GM18517 (cell line): ENCODE data around the gene TCAIM.

Experiments used
- ATAC-seq: cut with Tn5 transposase; IDR thresholded peaks from one replicate; pipeline ENCODE4 v1.9.1; 2021; ENCODE audit warnings: mild to moderate bottlenecking, moderate library complexity; ENCODE audit not compliant: unreplicated experiment

The TCAIM gene

DNA sequence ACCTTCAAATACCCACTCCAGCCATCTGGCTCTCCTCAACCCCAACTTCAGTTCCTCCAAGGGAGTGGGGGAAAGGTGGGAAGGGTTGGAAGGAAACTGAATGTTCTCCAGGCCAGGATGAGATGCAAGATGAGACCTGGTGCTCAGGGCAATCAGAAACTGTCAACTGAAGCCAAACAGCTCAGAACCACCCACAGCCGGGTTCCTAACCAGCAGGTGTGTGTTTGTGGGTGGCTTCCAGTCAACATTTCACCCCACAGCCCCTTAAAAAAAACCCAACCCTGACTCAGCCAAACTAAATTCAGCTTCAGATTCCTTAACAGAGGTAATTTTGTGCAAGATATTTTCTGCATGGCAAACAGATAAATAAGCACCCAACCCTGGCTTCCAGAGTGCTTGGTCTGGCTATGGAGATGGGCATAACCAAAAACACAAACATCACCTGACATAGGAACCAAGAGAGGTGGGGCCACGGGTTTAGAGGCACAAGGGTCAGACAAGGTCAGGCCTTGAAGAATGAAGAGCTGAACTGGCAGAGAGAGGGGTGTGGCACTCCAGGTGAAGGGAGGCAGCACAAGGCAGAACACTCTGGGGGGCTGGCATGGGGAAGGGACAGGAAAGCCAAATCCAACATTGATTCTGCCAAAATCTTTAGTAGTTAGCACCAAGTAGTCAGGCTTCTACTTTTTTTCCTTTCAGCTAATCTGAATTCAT is 104.2 kb downstream of the TCAIM start:
- no peak for ATAC-seq

DNA sequence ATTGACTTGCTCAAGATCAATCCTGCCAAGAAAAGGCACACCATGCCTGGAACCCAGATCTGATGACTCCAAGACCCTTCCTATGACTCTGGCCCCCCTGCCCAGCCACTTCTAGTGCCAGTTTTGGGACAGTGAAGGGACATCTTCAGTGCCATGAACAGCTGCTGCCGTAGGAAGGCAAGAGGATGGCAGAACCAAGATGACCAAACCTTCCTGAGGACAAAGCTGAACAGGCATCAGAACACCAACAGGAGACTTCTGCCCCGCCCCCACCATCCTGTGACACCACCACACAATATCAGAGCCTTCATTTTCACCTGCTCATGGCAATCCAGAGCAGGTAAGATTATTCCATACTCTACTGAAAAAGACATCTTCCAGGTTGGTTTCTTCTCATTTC is 105.9 kb downstream of the TCAIM start:
- no peak for ATAC-seq

DNA sequence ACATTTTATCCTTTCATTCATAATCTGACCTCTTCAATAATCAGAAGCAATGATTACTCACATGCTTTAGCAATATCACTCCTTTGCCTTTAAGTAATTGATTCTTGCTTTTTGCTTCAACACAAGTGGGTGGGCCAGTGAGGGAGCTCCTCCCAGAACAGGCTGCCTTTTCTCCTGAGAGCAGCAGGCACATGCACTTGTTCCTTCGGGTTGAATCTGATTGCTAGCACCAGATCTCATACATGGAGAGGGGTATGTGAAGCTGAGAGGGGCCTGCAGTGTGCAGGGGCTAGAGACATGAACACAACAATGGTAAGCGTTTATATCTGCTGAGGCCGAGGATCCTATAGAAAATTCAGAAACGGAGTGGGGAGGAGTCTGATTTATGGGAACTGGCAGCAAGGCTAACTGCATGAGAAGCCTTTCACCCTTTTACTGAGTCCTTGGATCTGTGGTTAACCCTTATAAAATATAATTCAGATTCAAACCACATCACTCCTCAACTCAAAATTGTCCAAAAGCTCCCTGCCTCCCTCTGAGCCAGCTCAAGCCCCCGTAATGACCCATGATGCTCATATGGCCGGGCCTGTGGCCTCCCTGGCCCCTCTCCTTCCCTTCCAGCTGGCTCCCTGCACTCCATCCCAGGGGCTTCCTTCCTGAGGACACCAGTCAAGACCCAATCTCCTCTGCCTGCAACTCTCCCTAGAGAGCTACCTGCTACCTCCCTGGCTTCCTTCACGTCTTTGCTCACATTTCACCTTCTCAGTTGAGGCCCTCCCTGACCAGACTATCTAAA is 106.5 kb downstream of the TCAIM start:
- ATAC-seq, result no peak

DNA sequence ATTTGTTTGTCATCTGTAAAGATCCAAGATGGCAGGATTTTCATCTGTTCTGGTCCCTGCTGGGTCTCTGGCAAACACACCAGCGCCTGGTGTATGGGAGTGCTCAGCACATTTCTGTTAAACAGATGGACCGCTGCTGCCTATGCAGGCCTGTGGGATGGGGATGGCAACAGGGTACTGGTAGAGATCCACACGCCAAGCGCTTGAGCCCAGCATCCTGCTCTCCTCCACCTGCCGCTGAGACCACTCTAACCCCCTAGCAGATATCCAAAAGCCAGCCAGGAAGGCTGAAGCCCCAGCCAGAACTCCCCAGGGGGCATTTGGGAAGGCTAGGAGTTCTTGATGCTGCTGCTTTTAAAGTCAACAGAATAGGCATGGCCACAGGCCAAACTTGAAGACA is 107.2 kb downstream of the TCAIM start:
- ATAC-seq, result no peak

DNA sequence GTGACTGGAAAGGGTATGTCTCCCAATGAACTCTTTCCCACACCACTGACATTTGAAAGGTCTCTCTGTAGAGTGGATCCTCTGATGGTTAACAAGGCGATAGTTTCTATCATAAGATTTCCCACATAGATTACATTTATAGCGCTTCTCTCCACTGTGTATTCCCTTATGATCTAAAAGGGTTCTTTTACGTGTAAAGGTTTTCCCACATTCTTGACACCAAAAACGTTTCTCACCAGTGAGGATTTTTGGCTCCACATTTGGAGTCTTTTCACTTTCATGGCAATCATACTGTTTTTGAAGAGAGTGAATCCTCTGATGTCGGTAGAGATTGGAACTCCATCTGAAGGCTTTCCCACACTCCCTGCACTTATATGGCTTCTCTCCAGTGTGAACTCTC is 108.4 kb downstream of the TCAIM start:
- no peak for ATAC-seq

DNA sequence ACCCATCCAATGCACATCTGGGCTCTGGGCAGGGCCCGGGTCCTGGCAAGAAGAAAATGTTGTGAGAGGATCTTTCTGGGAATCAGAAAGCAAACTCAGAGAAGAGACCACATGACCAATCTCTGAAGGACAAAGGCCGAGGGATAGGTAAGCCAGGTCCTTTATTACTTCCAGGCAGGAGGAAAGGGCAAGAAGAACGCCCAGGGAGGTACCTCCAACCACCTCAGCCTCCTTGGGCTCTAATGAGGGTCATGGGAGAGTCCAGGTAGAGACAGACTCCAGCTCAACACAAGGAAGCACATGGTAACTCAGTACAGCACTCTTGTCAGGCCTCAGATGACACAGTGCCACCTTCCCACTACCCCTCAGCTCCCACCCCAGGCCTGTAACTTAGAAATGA is 112.9 kb downstream of the TCAIM start:
- no peak for ATAC-seq

DNA sequence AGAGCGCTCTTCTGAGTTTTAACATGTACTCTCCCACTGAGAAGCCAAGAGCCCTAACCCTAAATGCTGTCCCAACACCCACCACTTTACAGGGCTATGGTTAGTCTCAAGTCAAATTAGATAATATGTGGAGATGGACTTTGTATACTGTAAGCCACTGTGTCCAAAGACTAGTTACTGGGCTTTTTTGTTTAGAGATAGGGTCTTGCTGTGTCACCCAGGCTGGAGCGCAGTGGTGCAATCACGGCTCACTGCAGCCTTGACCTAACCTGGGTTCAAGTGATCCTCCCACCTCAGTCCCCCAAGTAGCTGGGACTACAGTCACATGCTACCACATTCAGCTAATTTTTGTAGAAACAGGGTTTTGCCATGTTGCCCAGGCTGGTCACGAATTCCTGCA is 115.7 kb downstream of the TCAIM start:
- no peak for ATAC-seq

DNA sequence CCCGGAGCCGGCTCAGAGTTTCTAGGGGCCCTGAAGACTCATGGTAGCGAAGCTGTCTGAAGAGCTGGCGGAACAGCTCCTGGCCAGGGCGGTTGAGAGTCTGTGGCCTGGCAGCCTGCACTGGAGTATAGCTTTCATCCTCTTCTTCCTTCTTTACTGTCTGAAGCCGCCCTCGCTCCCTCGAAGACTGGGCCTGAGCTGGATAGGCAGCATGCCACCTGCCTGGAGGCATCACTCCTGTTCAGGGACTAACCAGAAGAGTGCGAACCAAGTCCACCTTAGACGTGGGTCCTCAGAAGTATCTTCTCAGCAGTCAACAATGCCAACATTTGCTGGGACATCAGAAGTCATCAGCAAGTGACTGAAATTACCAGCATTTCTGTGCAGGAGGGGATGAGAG is 116.8 kb downstream of the TCAIM start:
- no peak for ATAC-seq
